Smooth muscle cell of the brain vasculature (primary cell): Measurements from ENCODE around the gene PRICKLE3.
"Not testable (repeated sequence)": the region's sequence is repeated elsewhere in the genome, so short reads cannot be mapped to it uniquely, and the experiment has no call there.

Source experiments
- DNase-seq: peaks from one replicate; pipeline ENCODE4 v3.0.0-alpha.2; 2012; ENCODE audit warnings: low read depth, low spot score

Gene PRICKLE3

GRCh38 chrX:49183701-49184281 lies 2.4 kb downstream of the PRICKLE3 start:
- DNase-seq = no peak

DNA sequence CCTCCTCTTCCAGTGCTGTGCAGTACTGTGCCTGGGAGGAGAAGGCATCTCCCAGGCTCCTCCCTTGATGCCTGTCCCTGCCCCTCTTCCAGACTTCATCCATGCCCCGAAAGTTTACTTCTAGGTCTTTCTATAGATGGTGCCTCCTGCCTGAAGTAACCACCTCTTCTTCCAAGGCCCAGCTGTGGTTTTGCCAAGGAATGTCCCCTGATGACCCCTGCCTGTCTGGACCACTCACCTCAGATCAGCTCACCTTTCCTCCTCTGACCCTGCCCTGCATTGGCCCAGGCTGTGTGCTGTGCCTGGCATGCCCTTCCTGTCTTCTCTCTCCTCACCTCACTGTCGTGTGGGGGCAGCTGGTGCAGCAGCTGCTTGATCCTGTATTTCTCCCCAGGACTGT lies 6.8 kb downstream of the PRICKLE3 start:
- no peak for DNase-seq

DNA sequence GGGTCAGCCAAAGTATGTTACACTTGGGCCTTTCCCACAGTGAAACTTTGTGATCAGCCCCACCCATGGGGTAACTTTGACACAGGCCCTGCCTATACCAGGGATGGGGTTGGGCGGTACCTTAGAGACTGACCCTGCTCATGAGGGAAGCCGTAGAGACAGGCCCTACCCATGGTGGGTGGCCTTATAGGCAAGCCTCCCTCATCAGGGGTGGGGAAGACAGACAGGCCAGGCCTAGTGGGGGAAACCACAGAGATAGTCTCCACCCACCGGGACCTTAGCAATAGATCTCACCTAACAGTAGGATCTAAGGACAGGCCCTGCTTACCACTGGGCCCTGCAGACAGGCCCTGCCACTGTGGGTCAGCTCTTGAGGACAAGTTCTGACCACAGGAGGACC lies 7.6 kb downstream of the PRICKLE3 start:
- DNase-seq = no peak

GRCh38 chrX:49177873-49178480 lies 8.2 kb downstream of the PRICKLE3 start:
- DNase-seq = no peak

DNA sequence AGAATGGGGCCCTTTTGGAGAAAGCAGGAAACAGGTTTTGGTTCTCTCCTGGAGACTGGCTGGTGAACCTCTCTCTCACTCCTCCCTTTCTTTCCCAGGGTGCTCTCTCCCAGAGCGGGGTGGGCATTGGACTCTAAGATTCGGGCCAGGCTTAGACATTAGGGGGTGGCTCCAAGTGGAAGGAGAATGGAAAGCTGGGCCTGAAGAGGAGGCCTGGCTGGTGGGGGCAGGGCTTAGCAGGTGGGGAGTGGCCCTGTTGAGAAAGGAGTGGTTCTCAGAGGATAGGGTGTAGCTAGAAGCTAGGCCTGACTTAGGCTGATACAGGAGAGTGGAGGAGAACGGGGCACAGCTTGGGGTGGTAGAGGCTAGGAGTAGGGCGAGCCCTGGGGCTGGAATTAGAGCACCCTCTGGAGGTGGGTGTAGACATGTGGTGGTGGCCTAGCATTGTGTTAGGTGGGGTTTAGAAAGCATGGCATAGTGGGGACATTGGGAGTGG lies 8.8 kb downstream of the PRICKLE3 start:
- DNase-seq = no peak

- DNase-seq = no peak
Observed at GRCh38 chrX:49176421-49177326, 9.5 kb downstream of the PRICKLE3 start.

- DNase-seq = no peak
Observed at GRCh38 chrX:49175435-49176274, 10.5 kb downstream of the PRICKLE3 start.

DNA sequence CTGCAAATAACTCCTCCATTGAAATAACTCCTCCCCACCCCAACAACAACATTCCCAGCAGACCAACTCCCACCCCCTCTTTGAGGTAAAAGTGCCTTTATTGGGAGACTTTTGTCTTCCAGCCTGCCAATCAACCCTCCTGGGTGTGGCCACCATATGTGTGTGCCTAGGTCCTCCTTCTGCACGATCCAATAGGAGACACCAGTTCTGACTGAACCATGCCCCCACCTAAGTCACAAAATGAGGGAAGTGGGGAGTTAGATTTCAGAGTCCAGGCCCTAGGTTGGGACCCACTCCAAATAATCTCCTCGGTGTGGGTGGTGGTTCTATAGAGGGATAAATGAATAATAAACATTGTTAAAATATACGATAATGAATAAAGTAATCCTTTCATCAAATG lies 11.4 kb downstream of the PRICKLE3 start:
- no peak for DNase-seq

DNA sequence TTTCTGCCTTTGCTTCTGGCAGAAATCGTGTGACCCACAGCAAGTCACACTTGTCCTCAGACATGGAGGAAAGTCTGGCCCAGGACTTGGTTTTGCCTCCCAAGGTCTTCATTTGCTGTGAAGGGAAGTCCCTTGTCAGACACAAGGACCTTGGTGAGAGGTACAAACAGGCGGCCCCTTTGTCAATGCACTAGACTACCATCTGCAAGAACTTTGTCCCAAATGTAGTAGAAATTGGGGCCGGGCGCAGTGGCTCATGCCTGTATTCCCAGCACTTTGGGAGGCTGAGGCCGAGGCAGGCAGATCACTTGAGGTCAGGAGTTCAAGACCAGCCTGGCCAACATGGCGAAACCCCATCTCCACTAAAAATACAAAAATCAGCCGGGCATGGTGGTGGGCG lies 12.6 kb downstream of the PRICKLE3 start:
- DNase-seq = not testable (repeated sequence)

DNA sequence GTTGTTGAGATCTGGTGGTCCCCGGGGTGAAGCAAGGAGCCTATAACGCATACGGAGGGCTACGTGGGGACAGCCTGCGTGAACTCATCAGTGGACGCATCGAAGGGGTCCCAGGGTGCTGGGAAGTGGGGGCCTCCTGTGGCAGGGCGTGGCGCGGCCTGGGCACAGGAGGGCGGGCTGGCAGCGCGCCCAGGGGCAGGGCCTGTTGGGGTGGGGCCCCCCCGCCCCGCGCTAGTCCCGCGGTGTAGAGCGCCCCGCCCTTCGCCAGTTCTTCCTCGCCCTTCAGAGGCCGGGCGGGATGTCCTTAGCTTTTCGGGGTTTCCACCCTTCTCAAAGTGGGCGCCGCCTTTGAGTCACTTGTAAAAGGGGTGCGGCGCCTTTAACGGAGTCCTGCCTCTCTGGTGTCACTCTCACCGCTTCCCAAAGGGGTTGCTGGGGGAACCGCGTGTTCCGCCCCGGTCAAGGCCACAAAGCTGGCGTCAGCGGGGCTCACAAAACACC lies 13.8 kb downstream of the PRICKLE3 start:
- DNase-seq = no peak

DNA sequence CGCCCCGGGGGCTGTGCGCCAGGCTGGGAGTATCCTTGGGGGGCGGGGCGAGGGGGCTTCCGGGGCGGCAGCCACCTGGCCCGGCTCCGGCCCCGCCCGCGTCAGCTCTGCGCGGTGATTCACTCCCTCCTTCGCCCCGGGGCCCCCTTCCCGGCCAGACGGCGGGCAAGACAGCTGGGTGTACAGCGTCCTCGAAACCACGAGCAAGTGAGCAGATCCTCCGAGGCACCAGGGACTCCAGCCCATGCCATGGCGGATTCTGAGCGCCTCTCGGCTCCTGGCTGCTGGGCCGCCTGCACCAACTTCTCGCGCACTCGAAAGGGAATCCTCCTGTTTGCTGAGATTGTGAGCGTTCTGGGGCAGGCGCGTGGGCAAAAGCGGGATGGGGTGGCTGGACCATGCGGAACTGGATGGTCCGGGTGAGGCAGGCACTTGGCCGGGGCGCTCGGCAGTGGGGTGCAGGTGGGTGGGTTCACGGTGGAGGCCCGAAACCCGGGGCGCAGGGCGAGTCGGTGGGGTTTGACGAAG lies 14.4 kb downstream of the PRICKLE3 start, which contains the start of gene PLP2:
PLP2 (plus strand) TSS at position 147 of the 528 bp plus-strand sequence; CDS start at position 250, 103 bp downstream.
- DNase-seq = no peak

DNA sequence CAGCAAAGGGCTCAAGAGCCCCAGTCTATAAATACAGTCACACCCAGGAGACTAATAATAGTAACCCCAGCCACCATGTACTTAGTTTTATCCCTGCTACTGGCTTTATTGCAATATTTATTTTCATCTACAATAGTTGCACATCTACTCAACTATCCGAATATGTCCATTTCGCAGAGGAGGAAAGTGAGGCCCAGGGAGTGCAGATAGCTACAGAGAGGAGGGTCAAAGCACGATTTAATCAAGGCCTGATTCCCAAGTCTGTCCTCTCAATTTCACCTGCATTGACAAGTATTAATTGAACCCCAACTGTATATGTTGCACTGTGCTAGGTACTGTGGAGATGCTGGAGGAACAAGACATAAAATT lies 18.4 kb downstream of the PRICKLE3 start:
- DNase-seq = no peak

DNA sequence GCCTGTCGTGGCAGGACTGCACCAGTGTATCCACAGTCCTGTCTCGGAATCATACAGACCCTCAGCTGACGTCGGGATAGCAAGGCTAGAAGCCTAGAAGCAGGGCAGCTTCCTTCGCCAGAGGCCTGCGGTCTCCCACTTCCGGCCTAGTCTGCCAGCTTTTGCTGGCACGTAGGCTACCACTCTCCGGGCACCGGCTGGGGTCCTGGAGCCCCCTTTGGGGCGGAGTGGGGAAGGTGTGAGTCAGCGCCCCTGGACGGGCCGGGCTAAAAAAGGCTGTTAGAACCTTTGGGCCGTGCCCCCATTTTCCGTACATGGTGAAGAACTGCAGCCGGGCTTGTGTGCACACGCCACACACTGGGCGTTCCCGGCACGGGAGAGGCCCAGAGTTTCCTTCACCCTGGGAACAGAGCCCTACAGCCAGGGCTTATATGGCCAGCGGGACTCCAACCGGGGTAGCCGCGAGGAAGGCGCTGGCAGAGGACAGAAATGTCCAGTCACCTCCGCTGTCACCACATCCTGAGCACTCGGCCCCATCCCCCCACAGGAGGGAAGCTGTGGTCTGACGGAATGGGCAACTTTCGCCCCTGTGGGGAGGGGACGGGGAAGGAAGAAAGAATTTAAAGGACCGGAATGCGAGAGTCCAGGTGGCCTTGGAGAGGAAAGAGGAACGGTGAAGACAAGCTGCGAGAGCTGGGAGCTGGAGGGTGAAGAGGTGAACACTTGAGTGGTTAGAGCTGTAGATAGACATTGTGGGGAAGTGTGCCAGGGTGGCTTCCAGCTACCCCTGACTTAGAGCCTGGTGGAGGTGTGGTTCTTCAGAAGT lies 19.0 kb downstream of the PRICKLE3 start:
- DNase-seq = no peak

GRCh38 chrX:49165901-49166881 lies 20.0 kb downstream of the PRICKLE3 start:
- DNase-seq = no peak

GRCh38 chrX:49164589-49165360 lies 21.4 kb downstream of the PRICKLE3 start:
- no peak for DNase-seq

DNA sequence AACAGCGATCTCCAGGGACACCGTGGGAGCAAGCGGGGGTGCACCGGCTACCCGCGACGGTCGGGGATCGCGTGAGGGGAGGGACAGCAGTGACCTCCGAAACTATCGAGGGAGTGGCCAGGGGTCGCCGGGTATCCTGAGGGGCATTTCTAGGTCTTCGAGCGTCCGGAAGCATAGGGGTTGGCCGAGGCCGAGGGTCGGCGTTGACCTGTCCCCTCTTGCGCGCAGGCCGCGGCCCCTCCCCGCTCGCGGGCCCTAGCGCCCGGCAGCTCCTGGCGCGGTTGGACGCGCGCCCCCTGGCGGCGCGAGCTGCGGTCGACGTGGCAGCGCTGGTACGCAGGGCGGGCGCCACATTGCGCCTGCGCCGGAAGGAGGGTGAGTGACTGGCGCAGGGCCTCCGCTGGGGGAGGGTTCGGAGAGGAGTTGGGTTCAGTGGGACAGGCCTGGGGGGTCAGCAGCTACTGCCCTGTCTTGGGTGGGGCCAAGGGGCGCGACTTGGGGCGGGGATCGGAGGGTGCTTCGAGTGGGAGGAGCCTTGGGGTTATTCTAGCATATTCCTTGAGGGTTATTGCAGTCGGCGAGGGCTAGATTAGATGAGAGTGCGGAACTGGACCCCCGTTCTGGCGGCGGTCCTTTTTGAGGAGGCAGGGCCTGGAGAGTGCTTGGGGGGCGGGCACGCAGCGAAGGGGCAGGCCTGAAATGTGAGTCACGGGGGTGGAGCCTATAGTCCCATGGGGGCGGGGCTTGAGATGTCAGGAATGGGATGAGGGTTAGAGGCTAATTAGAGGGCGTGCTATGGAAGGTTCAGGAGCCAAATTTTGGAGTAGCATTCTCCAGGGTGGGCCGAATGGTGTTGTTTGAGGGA lies 22.4 kb downstream of the PRICKLE3 start:
- no peak for DNase-seq

DNA sequence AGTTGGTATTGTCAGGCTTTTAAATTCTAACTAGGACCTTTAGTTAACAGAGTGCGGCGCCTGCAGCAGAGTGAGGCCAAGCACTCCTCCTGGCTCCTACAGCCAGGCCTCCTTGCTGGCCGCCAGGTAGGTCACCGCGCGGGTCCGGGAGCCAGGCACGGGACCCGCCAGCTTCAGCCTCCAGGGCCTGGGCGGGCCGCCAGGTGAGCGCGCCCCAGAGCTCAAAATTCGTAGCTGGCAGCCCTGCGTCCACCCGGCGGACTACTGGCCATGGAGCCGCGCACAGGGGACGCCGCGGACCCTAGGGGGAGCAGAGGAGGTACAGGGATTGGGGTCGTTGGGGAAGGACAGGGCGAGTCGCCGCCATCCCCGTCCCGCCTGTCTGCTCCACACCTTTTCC lies 23.6 kb downstream of the PRICKLE3 start, which contains the start of gene MAGIX:
MAGIX (plus strand) TSS at position 139 of the 400 bp plus-strand sequence; CDS start at position 271, 132 bp downstream.
- DNase-seq = no peak
